Prostate gland (tissue), 2 donors: ENCODE measurements around the gene ACTL8. TPM values are rescaled to one million over a fixed set of nuclear protein-coding genes. Genes with fewer than 3 reads are reported as not detected.

ENCODE experiments used
- DNase-seq: peaks from one replicate; pipeline ENCODE4 v3.0.0-alpha.2; 2019; ENCODE audit warnings: low spot score
- H3K27ac ChIP-seq, 2 donors: fragments of 200-600 bp; sonication (generic); 2 replicates each; pipeline ENCODE4 v1.5.1; 2017 to 2019
- H3K27me3 ChIP-seq: fragments of 200-600 bp; sonication (generic); replicated peaks from 2 replicates; pipeline ENCODE4 v1.5.1; 2019; ENCODE audit not compliant: insufficient read depth
- H3K36me3 ChIP-seq, 2 donors: fragments of 200-600 bp; sonication (generic); 1 replicate in 1 of 2; 2 replicates in 1 of 2; pipeline versions ENCODE4 v1.5.1 to v1.8.1; 2017 to 2019
- H3K4me1 ChIP-seq: fragments of 200-600 bp; sonication (generic); replicated peaks from 2 replicates; pipeline ENCODE4 v1.5.1; 2019
- H3K4me3 ChIP-seq, 2 donors: fragments of 200-600 bp; sonication (generic); 2 replicates each; pipeline ENCODE4 v1.5.1; 2017 to 2019
- H3K9me3 ChIP-seq: fragments of 200-600 bp; sonication (generic); 2 replicates; pipeline ENCODE4 v1.5.1; 2017
- POLR2A ChIP-seq: fragments of 450-650 bp; IDR thresholded peaks from one replicate; pipeline ENCODE4 v1.6.1; 2016; ENCODE audit warnings: antibody characterized with exemption, mild to moderate bottlenecking
- POLR2AphosphoS5 ChIP-seq: sonication (generic); formaldehyde crosslinking; IDR thresholded peaks from one replicate; pipeline ENCODE4 v1.6.1; 2017; ENCODE audit warnings: antibody characterized with exemption
- whole genome bisulfite sequencing: methylation state at CpG from one replicate; pipeline ENCODE4 v1.1.5; 2018; 5-methylcytosine and 5-hydroxymethylcytosine counted together
- intact Hi-C: fragments of 100-400 bp; cut with DNase I; formaldehyde crosslinking; loops from one replicate; pipeline ENCODE4 v1.14.2; 2022
- total RNA-seq, 2 donors: library from RNA; depleted of rRNA; stranded (reverse); fragments of >200 nt; gene quantifications; one replicate each; pipeline ENCODE4 v1.1.0, GENCODE V29; 2016
- TF ChIP-seq, protein P1 (sequence below), 4 experiments: fragments of 200-600 bp in 2 of 4; fragments of 450-650 bp in 2 of 4; sonication (generic) in 2 of 4; IDR thresholded peaks; 1 replicate in 3 of 4; 2 replicates in 1 of 4; pipeline ENCODE4 v1.5.1; 2016 to 2019; ENCODE audit warnings: antibody characterized with exemption in 4 of 4, mild to moderate bottlenecking in 2 of 4, moderate library complexity in 2 of 4

Gene ACTL8
- total RNA-seq, 2 donors from 2014 or later = 5.9 TPM; not detected in 1

DNA sequence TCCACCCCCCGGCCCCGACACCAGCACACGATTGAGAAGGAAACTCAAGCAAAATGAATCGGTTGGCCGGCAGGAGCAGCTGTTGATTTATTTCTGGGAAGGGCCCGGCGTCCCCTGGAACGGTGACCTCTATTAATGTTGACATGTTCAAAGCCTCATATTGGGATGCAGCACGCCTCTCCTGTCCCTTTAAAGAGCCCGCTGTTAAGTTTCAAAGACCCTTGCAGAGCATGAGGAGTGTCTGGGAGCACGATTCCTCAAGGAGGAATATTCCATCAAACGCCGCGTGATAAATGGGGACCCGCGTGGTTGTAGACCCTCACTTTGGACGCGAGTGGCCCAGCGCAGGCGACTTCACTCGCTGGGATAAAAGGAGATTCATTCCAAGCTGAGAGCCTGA is 21.5 kb upstream of the ACTL8 start:
- no peak overlapping the region for H3K4me3 ChIP-seq

DNA sequence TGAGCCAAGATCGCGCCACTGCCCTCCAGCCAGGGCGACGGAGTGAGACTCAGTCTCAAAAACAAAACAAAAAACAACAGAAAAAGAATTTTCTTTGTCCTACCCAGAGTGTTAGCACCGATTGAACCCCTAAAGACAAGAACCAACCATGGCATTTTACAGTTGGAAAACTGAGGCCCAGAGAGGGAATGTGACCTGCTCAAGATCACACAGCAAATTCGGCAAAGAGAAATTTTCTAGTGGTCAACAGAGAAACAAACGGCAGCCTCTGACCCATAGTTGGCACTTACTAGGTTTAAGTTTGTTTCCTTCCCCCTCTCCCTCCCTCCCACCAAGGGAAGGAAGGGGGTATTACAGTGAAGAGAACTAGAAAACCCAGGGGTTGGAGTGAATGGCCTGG is 20.5 kb upstream of the ACTL8 start:
- no peaks in the 10 kb centered on the region for H3K4me1 ChIP-seq
- intact Hi-C loops = no loop called here
- TF ChIP-seq, protein P1, sequence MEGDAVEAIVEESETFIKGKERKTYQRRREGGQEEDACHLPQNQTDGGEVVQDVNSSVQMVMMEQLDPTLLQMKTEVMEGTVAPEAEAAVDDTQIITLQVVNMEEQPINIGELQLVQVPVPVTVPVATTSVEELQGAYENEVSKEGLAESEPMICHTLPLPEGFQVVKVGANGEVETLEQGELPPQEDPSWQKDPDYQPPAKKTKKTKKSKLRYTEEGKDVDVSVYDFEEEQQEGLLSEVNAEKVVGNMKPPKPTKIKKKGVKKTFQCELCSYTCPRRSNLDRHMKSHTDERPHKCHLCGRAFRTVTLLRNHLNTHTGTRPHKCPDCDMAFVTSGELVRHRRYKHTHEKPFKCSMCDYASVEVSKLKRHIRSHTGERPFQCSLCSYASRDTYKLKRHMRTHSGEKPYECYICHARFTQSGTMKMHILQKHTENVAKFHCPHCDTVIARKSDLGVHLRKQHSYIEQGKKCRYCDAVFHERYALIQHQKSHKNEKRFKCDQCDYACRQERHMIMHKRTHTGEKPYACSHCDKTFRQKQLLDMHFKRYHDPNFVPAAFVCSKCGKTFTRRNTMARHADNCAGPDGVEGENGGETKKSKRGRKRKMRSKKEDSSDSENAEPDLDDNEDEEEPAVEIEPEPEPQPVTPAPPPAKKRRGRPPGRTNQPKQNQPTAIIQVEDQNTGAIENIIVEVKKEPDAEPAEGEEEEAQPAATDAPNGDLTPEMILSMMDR (IDR thresholded peaks at IDR 0.05) = no peak
- TF ChIP-seq POLR2AphosphoS5 = no peak
- no peaks in the 10 kb centered on the region for H3K9me3 ChIP-seq
- H3K27me3 ChIP-seq = peaks cover 2% of the 10 kb centered on the region
- DNase-seq = no peak
- H3K4me3 ChIP-seq = no peak overlapping the region
- no peaks in the 10 kb centered on the region for H3K36me3 ChIP-seq
- no peak overlapping the region for H3K27ac ChIP-seq
- WGBS = 84% methylated on average over 7 of the region's 7 CpGs

More for the DNA sequence above, 21.5 kb upstream of the ACTL8 start:
- intact Hi-C loops = no loop called here
- TF ChIP-seq POLR2AphosphoS5 (no peak), POLR2A (no peak)
- TF ChIP-seq, protein P1 (IDR thresholded peaks at IDR 0.05) = no peak
- no peaks in the 10 kb centered on the region for H3K4me1 ChIP-seq
- H3K36me3 ChIP-seq = no peaks in the 10 kb centered on the region
- 54% methylated on average over 21 of the region's 21 CpGs for WGBS
- H3K27ac ChIP-seq = no peak overlapping the region
- no peaks in the 10 kb centered on the region for H3K9me3 ChIP-seq
- peaks cover 2% of the 10 kb centered on the region for H3K27me3 ChIP-seq
- DNase-seq = no peak

DNA sequence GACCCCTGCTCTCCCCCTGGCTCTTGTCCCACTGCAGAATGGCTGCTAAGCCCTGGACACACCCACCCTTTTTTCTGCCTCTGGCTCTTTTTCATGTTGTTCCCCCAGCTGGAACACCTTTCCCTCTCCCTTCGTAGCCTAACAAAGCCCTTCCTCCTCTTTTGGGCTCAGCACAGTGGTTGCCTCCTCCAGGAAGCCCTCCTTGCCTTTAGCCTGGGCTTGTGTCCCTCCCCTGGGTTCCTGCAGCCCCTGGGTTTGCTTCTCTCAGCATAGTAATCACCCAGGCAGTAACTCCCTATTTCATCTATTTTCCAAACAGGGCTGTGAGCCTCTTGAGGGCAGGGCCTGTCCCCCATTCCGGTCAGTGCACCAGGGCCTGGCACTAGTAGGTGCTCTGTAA is 19.8 kb upstream of the ACTL8 start:
- WGBS = 84% methylated on average over 2 of the region's 2 CpGs
- Histone ChIP-seq H3K9me3 (no peaks in the 10 kb centered on the region), H3K36me3 (no peaks in the 10 kb centered on the region), H3K4me1 (no peaks in the 10 kb centered on the region), H3K27ac (no peak overlapping the region), H3K4me3 (no peak overlapping the region), H3K27me3 (peaks cover 2% of the 10 kb centered on the region)
- no peak for TF ChIP-seq POLR2AphosphoS5
- TF ChIP-seq, protein P1 (IDR thresholded peaks at IDR 0.05) = no peak
- no peak for TF ChIP-seq POLR2A
- intact Hi-C loops = no loop called here
- DNase-seq = no peak

DNA sequence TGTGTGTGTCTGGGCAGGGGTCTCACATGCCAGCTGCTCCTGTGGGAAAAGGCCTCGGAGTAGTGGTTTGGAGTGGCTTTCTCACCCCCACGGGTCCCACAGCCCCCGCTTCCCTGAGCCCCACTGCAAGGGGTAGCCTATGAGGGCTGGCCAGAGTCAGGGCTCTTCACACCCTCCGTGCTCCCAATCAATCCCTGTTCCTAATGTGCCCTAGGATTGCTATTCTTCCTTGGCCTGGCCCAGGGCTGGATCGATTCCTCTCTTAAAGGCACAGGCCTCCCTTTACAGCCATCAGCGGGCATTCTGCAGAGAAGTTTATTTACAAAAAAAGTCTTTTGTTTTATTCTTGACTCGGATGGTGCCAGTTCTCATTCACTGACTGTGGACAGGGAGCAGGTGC is 19.3 kb upstream of the ACTL8 start:
- Histone ChIP-seq H3K4me3 (no peak overlapping the region), H3K9me3 (no peaks in the 10 kb centered on the region), H3K27ac (no peak overlapping the region), H3K27me3 (peaks cover 2% of the 10 kb centered on the region), H3K36me3 (no peaks in the 10 kb centered on the region), H3K4me1 (no peaks in the 10 kb centered on the region)
- no peak for DNase-seq
- 45% methylated on average over 7 of the region's 7 CpGs for WGBS
- intact Hi-C loops = no loop called here
- TF ChIP-seq POLR2AphosphoS5 (no peak), POLR2A (no peak)
- TF ChIP-seq, protein P1 (IDR thresholded peaks at IDR 0.05) = no peak

DNA sequence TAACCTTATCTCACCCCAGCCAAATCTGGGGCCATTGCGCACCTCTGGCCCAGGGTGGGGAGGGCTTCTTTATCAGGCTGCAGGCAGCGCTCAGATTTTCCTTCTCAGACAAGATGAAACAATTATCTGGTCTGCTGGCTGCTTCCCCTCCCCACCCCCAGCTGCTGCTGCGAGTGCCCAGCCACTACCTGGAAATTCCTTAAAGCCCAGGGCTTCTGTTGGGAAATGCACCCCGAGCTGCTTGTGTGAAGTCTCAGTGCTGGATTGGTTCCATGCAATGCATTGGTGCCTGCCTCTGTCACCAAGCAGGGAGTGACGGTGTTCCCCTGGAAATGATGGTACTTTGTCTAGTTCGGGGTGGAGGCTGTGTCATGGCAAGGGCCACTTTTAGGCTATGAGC is 18.5 kb upstream of the ACTL8 start:
- no peak overlapping the region for H3K4me3 ChIP-seq

More for the DNA sequence above, 18.5 kb upstream of the ACTL8 start:
- peaks cover 2% of the 10 kb centered on the region for H3K27me3 ChIP-seq
- WGBS = 56% methylated on average over 6 of the region's 6 CpGs
- intact Hi-C loops = no loop called here
- H3K27ac ChIP-seq = no peak overlapping the region
- no peak for DNase-seq
- H3K4me1 ChIP-seq = no peaks in the 10 kb centered on the region
- TF ChIP-seq POLR2AphosphoS5 = no peak
- no peak for TF ChIP-seq POLR2A
- TF ChIP-seq, protein P1 (IDR thresholded peaks at IDR 0.05) = no peak
- no peaks in the 10 kb centered on the region for H3K36me3 ChIP-seq
- no peaks in the 10 kb centered on the region for H3K9me3 ChIP-seq
